ENCODE measurements around the gene HOXC4. TPM values are rescaled to one million over a fixed set of nuclear protein-coding genes. Genes with fewer than 3 reads are reported as not detected.
A peak's percentile ranks its signal among the peaks of the same experiment; 100 is the strongest.

The HOXC4 gene
- total and polyA plus RNA-seq, 10 of the 15 experiments (the other 5 are each of a cell fraction or from before 2014, with no cell fraction given), result 1.0 to 11.4 (median 4.2) TPM

DNA sequence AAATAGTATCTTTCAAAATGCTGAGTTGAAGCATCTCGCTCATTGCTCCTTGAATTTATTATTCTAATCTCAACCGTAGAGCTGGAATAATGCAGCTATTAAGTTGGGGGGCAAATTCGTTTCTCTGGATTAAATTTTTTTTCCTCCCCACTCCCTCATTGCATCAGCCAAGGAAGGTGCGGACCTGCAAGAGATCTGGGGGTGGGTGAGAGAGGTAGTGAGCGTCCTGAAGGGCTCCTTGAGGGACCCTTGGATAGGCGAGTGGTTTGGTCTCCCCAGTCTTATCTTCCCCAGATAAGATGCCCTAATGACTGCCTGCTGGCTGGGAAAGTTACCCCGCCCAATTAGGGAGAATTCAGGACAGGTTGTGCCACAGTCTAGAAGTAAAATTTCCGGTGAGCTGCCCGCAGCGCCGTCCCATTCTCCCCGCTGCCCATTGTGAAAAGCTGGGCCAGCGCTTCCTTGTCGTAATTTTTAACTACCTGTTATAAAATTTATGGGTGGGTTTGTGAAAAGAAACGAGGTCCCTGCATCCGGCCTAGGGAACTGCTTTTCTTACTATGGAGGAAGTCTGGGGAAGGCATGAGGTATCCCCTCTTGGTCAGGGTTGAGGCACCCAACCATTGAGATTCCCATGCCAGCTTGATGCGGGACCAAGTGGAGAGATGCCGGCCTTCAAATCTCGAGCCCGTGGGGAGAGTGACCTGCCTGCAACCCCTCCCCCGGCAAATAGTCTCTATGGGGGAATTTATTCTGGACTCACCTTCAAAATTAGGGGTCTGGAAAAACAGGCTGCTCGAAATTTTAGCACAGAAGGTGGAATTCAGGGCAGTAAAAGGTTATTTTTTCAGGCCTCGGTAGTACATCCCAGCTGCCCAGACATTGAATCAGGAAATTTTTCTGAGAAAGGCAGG, 38.4 kb upstream of the HOXC4 start:
- Histone ChIP-seq H3K9ac (ENCODE audit: control insufficient read depth, insufficient read depth, low read length) (no peak overlapping the region), H3K4me3 (no peak overlapping the region), H3K79me2 (ENCODE audit: control insufficient read depth, insufficient read depth, low read length) (no peaks in the 10 kb centered on the region), H3K27me3 (replicated peaks in 1 of 2; ENCODE audit: control insufficient read depth in 2 of 2, insufficient read depth in 2 of 2, low read length in 1 of 2) (peaks cover 12 to 31% of the 10 kb centered on the region in 2 experiments), H3K4me1 (ENCODE audit: control insufficient read depth, insufficient read depth, low read length) (peaks cover 10% of the 10 kb centered on the region; the same call in 1 of the 2 replicates), H3K4me2 (ENCODE audit: control insufficient read depth, insufficient read depth) (no peak overlapping the region), H3K9me3 (replicated peaks; ENCODE audit: control insufficient read depth, insufficient read depth, low read length) (no peaks in the 10 kb centered on the region), H3K27ac (ENCODE audit: control insufficient read depth, insufficient read depth) (no peak overlapping the region), H4K20me1 (ENCODE audit: control insufficient read depth, insufficient read depth) (no peaks in the 10 kb centered on the region; the same call in 1 of the 2 replicates), H3K36me3 (ENCODE audit: control insufficient read depth in 2 of 2, insufficient read depth in 2 of 2, low read length in 1 of 2) (no peaks in the 10 kb centered on the region), H2AFZ (ENCODE audit: control insufficient read depth, low read depth, low read length) (no peak overlapping the region)
- RAD21 ChIA-PET (ENCODE audit: unreplicated experiment), result no interaction called here
- DNase-seq (ENCODE audit: low read depth, low spot score) (no peak), FAIRE-seq (no peak), ATAC-seq (no peak)
- intact Hi-C loops (cut with micrococcal nuclease; ENCODE audit: unreplicated experiment) (no loop called here), in situ Hi-C loops (cut with MboI) (no loop called here)
- 27% methylated on average over 23 of the region's 23 CpGs for WGBS (ENCODE audit: insufficient coverage, insufficient replicate concordance, low lambda C conversion rate, missing lambda C conversion rate)
- POLR2A ChIA-PET, result interaction anchor here (0.6 to 1.5 kb wide), 2 partner anchors 39 to 386 kb away, joined by 4 to 5 read pairs; partner anchors contain the start of gene HOXC4
- SMC1A ChIA-PET (ENCODE audit: uncharacterized antibody, unreplicated experiment), result interaction anchor here (0.6 to 2.4 kb wide), 3 partner anchors 10 to 17 kb away, joined by 3 to 7 read pairs (median 6); partner anchors contain the start of gene HOXC5
- BruUV-seq (replicated peaks), result no TSS peak
- CTCF ChIA-PET, result interaction anchor here (0.7 to 3.8 kb wide), 7 partner anchors 8 to 365 kb away, joined by 3 to 27 read pairs (median 18); partner anchors contain the start of genes HOXC5, HOXC6 and HOXC8
- TF ChIP-seq GATAD2B (conservative IDR thresholded peaks at IDR 0.05; ENCODE audit: low read depth) (no peak), IRF5 (IDR thresholded peaks at IDR 0.05; ENCODE audit: borderline replicate concordance) (no peak), POLR2A (IDR thresholded peaks at IDR 0.05; ENCODE audit: low read depth, low read length) (no peak), EZH2 (IDR thresholded peaks at IDR 0.05; ENCODE audit: borderline replicate concordance, control insufficient read depth, low read depth, low read length) (peak; percentile 85; the same call in 1 of the 2 replicates), MEF2A (IDR thresholded peaks at IDR 0.05; ENCODE audit: insufficient read depth, low read depth, low read length) (no peak), IRF4 (IDR thresholded peaks at IDR 0.05; ENCODE audit: low read depth, low read length) (no peak), CHD4 (IDR thresholded peaks at IDR 0.05) (no peak), SUZ12 (IDR thresholded peaks at IDR 0.05; ENCODE audit: unreplicated experiment) (peak; percentile 56), ATF7 (IDR thresholded peaks at IDR 0.05; ENCODE audit: low read depth) (no peak), BMI1 (IDR thresholded peaks at IDR 0.05; ENCODE audit: borderline replicate concordance) (peak; percentile 88), NR2F1 (conservative IDR thresholded peaks at IDR 0.05) (no peak), ELK1 (IDR thresholded peaks at IDR 0.05; ENCODE audit: low read depth, low read length) (no peak)
- TF ChIP-seq, protein P1, sequence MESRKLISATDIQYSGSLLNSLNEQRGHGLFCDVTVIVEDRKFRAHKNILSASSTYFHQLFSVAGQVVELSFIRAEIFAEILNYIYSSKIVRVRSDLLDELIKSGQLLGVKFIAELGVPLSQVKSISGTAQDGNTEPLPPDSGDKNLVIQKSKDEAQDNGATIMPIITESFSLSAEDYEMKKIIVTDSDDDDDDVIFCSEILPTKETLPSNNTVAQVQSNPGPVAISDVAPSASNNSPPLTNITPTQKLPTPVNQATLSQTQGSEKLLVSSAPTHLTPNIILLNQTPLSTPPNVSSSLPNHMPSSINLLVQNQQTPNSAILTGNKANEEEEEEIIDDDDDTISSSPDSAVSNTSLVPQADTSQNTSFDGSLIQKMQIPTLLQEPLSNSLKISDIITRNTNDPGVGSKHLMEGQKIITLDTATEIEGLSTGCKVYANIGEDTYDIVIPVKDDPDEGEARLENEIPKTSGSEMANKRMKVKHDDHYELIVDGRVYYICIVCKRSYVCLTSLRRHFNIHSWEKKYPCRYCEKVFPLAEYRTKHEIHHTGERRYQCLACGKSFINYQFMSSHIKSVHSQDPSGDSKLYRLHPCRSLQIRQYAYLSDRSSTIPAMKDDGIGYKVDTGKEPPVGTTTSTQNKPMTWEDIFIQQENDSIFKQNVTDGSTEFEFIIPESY (IDR thresholded peaks at IDR 0.05), result no peak
- TF ChIP-seq, protein P2, sequence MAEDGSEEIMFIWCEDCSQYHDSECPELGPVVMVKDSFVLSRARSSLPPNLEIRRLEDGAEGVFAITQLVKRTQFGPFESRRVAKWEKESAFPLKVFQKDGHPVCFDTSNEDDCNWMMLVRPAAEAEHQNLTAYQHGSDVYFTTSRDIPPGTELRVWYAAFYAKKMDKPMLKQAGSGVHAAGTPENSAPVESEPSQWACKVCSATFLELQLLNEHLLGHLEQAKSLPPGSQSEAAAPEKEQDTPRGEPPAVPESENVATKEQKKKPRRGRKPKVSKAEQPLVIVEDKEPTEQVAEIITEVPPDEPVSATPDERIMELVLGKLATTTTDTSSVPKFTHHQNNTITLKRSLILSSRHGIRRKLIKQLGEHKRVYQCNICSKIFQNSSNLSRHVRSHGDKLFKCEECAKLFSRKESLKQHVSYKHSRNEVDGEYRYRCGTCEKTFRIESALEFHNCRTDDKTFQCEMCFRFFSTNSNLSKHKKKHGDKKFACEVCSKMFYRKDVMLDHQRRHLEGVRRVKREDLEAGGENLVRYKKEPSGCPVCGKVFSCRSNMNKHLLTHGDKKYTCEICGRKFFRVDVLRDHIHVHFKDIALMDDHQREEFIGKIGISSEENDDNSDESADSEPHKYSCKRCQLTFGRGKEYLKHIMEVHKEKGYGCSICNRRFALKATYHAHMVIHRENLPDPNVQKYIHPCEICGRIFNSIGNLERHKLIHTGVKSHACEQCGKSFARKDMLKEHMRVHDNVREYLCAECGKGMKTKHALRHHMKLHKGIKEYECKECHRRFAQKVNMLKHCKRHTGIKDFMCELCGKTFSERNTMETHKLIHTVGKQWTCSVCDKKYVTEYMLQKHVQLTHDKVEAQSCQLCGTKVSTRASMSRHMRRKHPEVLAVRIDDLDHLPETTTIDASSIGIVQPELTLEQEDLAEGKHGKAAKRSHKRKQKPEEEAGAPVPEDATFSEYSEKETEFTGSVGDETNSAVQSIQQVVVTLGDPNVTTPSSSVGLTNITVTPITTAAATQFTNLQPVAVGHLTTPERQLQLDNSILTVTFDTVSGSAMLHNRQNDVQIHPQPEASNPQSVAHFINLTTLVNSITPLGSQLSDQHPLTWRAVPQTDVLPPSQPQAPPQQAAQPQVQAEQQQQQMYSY (CRISPR knock-in tag; IDR thresholded peaks at IDR 0.05), result no peak

Data from GM12878 (cell line).